Tibial nerve (tissue), 4 donors: Measurements from ENCODE around the gene PLSCR4. TPM values are rescaled to one million over a fixed set of nuclear protein-coding genes. Genes with fewer than 3 reads are reported as not detected.

Source experiments
- DNase-seq, 2 donors: peaks; one replicate each; pipeline ENCODE4 v3.0.0-alpha.2; 2019; ENCODE audit warnings: low spot score in 2 of 2
- H3K27ac ChIP-seq, 4 donors: fragments of 200-600 bp; sonication (generic) in 3 of 4; one replicate each; pipeline ENCODE4 v1.5.1; 2017 to 2019; ENCODE audit warnings: mild to moderate bottlenecking in 1 of 4
- H3K27me3 ChIP-seq, 2 donors: fragments of 200-600 bp; sonication (generic) in 1 of 2; one replicate each; pipeline versions ENCODE4 v1.5.1 to v1.6.0; 2017 to 2019
- H3K36me3 ChIP-seq, 3 donors: fragments of 200-600 bp; sonication (generic); one replicate each; pipeline ENCODE4 v1.5.1; 2018 to 2019
- H3K4me1 ChIP-seq, 4 donors: fragments of 200-600 bp; sonication (generic) in 3 of 4; one replicate each; pipeline ENCODE4 v1.5.1; 2017 to 2019
- H3K4me3 ChIP-seq, 4 donors: fragments of 200-600 bp; sonication (generic) in 3 of 4; one replicate each; pipeline ENCODE4 v1.5.1; 2017 to 2019; ENCODE audit warnings: mild to moderate bottlenecking in 1 of 4, moderate library complexity in 1 of 4
- H3K9me3 ChIP-seq, 4 donors: fragments of 200-600 bp; sonication (generic) in 3 of 4; one replicate each; pipeline ENCODE4 v1.5.1; 2017 to 2019
- EP300 ChIP-seq, 2 donors: sonication (generic); formaldehyde crosslinking; IDR thresholded peaks; one replicate each; pipeline ENCODE4 v1.6.1; 2017; ENCODE audit warnings: antibody characterized with exemption in 2 of 2, mild to moderate bottlenecking in 1 of 2
- POLR2A ChIP-seq, 2 donors: fragments of 450-650 bp; IDR thresholded peaks; one replicate each; pipeline ENCODE4 v1.6.1; 2017; ENCODE audit warnings: antibody characterized with exemption in 2 of 2, mild to moderate bottlenecking in 2 of 2, moderate library complexity in 2 of 2
- WGBS, 2 donors: methylation state at CpG; one replicate each; pipeline ENCODE4 v1.1.5; 2018; 5-methylcytosine and 5-hydroxymethylcytosine counted together
- total RNA-seq, 4 donors: library from RNA; depleted of rRNA; stranded (reverse); fragments of >200 nt; gene quantifications; one replicate each; pipeline ENCODE4 v1.1.0, GENCODE V29; 2016
- TF ChIP-seq, protein P1 (sequence below), 5 experiments: fragments of 200-600 bp in 3 of 5; fragments of 450-650 bp in 2 of 5; sonication (generic) in 3 of 5; IDR thresholded peaks; one replicate each; pipeline ENCODE4 v1.5.1; 2016 to 2019; ENCODE audit warnings: antibody characterized with exemption in 5 of 5, mild to moderate bottlenecking in 3 of 5, moderate library complexity in 2 of 5

The PLSCR4 gene
- total RNA-seq, 4 donors from 2014 or later, result 85.8 to 217 (median 128) TPM

DNA sequence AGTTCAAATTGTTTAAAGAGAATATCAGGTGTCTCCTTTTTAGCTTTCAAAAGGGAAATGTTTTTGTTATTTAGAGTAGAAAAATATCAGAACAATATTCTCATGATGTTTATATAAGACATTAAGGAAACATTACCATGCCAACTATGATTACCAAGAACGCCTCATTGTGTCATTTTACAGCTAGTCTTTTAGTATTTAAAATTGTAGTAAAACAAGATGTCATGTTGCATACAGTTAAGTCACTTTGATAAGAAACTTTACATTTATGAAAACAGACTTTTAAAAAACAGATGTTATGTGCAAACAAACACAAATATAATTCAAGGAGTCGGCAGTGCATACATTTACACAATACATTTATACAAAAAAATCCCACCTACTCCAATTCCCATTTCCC is 4.4 kb downstream of the PLSCR4 start:
- TF ChIP-seq, protein P1, sequence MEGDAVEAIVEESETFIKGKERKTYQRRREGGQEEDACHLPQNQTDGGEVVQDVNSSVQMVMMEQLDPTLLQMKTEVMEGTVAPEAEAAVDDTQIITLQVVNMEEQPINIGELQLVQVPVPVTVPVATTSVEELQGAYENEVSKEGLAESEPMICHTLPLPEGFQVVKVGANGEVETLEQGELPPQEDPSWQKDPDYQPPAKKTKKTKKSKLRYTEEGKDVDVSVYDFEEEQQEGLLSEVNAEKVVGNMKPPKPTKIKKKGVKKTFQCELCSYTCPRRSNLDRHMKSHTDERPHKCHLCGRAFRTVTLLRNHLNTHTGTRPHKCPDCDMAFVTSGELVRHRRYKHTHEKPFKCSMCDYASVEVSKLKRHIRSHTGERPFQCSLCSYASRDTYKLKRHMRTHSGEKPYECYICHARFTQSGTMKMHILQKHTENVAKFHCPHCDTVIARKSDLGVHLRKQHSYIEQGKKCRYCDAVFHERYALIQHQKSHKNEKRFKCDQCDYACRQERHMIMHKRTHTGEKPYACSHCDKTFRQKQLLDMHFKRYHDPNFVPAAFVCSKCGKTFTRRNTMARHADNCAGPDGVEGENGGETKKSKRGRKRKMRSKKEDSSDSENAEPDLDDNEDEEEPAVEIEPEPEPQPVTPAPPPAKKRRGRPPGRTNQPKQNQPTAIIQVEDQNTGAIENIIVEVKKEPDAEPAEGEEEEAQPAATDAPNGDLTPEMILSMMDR (IDR thresholded peaks at IDR 0.05), result no peak
- TF ChIP-seq EP300 (IDR thresholded peaks at IDR 0.05), result no peak
- no peak for TF ChIP-seq POLR2A (IDR thresholded peaks at IDR 0.05)
- DNase-seq, result no peak
- peaks cover 0 to 20% (median 0%) of the 10 kb centered on the region in 3 donors for H3K36me3 ChIP-seq
- H3K4me3 ChIP-seq, result no peak overlapping the region
- peak overlapping the region in 2 of 4 donors; percentile 44 to 99 for H3K27ac ChIP-seq
- H3K9me3 ChIP-seq, result no peaks in the 10 kb centered on the region
- 23 to 36% methylated on average over 2 of the region's 2 CpGs for WGBS, 2 donors
- H3K4me1 ChIP-seq, result peaks cover 0 to 53% (median 2%) of the 10 kb centered on the region in 4 donors
- no peaks in the 10 kb centered on the region for H3K27me3 ChIP-seq

DNA sequence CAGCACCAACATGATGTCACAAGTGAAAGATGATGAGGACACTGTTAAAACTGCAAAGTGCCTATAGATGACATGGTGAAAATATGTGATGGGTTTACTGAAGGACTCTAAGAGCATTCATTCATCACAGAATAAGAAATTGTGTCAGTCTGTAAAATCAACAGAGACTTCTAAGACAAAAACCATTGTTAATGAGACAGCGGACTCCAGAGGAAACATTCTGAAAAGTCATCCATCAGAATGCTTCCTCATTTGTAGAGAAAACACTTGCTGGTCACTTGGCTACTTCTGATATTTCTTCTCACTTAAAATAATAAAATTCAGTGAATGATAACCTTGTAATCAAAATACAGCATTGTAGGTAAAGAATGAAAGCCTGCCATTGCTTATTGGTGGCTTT is 7.3 kb downstream of the PLSCR4 start:
- H3K9me3 ChIP-seq, result peaks cover 0 to 5% (median 2%) of the 10 kb centered on the region in 4 donors
- no peak for TF ChIP-seq EP300 (IDR thresholded peaks at IDR 0.05)
- TF ChIP-seq, protein P1 (IDR thresholded peaks at IDR 0.05), result no peak
- no peak for TF ChIP-seq POLR2A (IDR thresholded peaks at IDR 0.05)
- peaks cover 0 to 57% (median 2%) of the 10 kb centered on the region in 4 donors for H3K4me1 ChIP-seq
- H3K27me3 ChIP-seq, result no peaks in the 10 kb centered on the region
- WGBS, 2 donors, result 57 to 59% methylated on average over 1 of the region's 1 CpG
- no peak for DNase-seq
- H3K27ac ChIP-seq, result peak overlapping the region in 2 of 4 donors; percentile 38 to 81
- peaks cover 0 to 20% (median 0%) of the 10 kb centered on the region in 3 donors for H3K36me3 ChIP-seq
- no peak overlapping the region for H3K4me3 ChIP-seq

DNA sequence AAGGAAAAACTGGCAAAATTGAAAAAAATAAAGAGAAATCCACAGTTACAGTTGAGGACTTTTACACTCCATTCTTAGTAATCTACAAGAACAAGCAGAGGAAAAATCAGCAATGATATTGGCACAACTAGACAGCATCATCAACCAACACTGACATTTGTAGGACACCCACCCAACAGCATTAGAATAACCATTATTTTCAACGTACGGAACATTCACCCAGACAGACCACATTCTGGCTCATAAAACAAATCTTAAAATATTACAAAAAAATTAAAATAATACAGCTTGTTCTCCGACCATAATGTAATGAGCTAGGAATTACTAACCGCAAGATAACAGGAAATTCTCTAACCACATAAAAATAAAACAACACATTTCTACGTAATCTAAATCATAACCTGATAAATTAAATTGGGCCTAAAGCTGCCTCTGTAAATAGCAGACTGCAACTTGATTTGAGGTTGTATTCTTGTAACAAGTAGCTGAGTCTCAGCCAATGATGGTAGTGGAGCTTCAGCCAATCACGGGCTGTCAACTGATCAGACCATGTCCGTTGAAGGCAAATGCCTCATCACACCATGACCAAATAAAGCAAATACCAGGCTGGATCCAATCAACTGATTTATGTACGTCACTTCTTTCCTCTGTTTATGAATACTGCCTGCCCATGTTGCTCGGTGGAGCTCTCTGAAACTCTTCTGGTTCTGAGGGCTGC is 9.2 kb downstream of the PLSCR4 start:
- WGBS, 2 donors, result 62 to 67% methylated on average over 9 of the region's 9 CpGs

DNA sequence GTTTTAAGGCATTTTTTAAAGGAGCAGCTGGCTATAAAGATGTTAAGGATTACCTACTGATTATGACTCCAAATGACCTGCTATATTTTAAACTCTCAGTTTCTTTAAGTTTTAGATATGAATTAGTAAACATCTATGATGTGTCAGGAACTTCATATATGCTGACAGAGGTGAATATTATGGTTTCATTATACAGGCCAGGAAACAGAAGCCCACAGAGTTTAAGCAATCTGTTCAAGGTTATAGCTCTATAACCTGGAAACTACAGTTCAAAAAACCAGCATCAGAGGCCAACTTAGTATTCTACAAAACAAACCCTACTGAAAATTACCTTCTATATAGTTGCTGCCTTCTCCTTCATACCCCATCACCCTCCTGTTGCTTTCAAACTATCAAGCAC is 17.4 kb downstream of the PLSCR4 start:
- Histone ChIP-seq H3K9me3 (peaks cover 0 to 44% (median 17%) of the 10 kb centered on the region in 4 donors), H3K27me3 (no peaks in the 10 kb centered on the region), H3K4me1 (peaks cover 0 to 11% (median 0%) of the 10 kb centered on the region in 4 donors), H3K36me3 (peaks cover 0 to 31% (median 0%) of the 10 kb centered on the region in 3 donors), H3K4me3 (no peak overlapping the region), H3K27ac (no peak overlapping the region)
- TF ChIP-seq POLR2A (IDR thresholded peaks at IDR 0.05), result no peak
- DNase-seq, result no peak

More for the DNA sequence above, 9.2 kb downstream of the PLSCR4 start:
- TF ChIP-seq POLR2A (IDR thresholded peaks at IDR 0.05) (peak in 1 of 2 donors; percentile 33), EP300 (IDR thresholded peaks at IDR 0.05) (peak; percentile 6 to 21)
- TF ChIP-seq, protein P1 (IDR thresholded peaks at IDR 0.05), result no peak
- Histone ChIP-seq H3K4me3 (no peak overlapping the region), H3K27ac (peak overlapping the region in 3 of 4 donors; percentile 57 to 81 (median 75)), H3K9me3 (peaks cover 0 to 24% (median 11%) of the 10 kb centered on the region in 4 donors), H3K4me1 (peaks cover 0 to 45% (median 2%) of the 10 kb centered on the region in 4 donors), H3K36me3 (peaks cover 0 to 24% (median 0%) of the 10 kb centered on the region in 3 donors), H3K27me3 (no peaks in the 10 kb centered on the region)
- DNase-seq, result no peak

DNA sequence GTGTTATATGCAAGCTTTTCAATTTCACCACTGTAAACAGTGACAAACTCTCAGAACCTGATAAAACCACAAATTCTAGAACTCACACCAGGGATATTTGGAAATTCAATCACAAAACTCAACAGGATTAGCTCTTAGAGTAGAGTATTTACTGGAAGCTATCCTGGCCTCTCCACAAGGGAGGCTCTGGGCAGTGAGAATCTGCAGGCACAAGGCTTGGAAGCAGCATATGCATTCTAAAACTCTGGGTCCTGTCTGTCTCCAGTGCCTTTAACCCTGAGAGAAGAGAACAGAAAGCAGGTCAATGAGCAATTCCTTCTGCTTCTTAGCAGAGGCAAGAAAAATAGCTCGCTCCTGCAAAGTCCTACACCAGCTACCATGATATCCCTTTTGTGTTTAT is 23.4 kb downstream of the PLSCR4 start:
- WGBS, 2 donors, result 72 to 85% methylated on average over 1 of the region's 1 CpG
- Histone ChIP-seq H3K36me3 (no peaks in the 10 kb centered on the region), H3K27ac (no peak overlapping the region), H3K4me3 (no peak overlapping the region), H3K9me3 (peaks cover 0 to 3% (median 0%) of the 10 kb centered on the region in 4 donors), H3K4me1 (peaks cover 0 to 40% (median 6%) of the 10 kb centered on the region in 4 donors), H3K27me3 (no peaks in the 10 kb centered on the region)
- TF ChIP-seq, protein P1 (IDR thresholded peaks at IDR 0.05), result no peak
- no peak for TF ChIP-seq POLR2A (IDR thresholded peaks at IDR 0.05)
- TF ChIP-seq EP300 (IDR thresholded peaks at IDR 0.05), result no peak
- DNase-seq, result no peak
